K562 (cell line): ENCODE results near the gene CTRB2. TPM values are rescaled to one million over a fixed set of nuclear protein-coding genes. Genes with fewer than 3 reads are reported as not detected.

Experiments used
- ATAC-seq: fragments of 200-7000 bp; cut with Tn5 transposase; 3 replicates; pipeline ENCODE4 v1.9.1; 2020; ENCODE audit warnings: moderate library complexity
- BruUV-seq: library from RNA; stranded (reverse); fragments of 400-500 nt; replicated peaks from 2 replicates; lab custom pipeline; 2021; lab: Mats Ljungman, UMichigan
- CTCF ChIA-PET: fragments of 300-600 bp; formaldehyde crosslinking; extraction: SDS; loops from one replicate; lab custom pipeline; 2021; ENCODE audit warnings: low intra/inter-chr PET ratio; lab: Yijun Ruan, JAX
- POLR2A ChIA-PET: fragments of 300-600, 350-650 bp; sonication (Branson Sonifier 250); formaldehyde crosslinking; extraction: SDS; loops from one replicate; lab custom pipeline; 2021; ENCODE audit warnings: antibody characterized with exemption, inconsistent platforms; lab: Yijun Ruan, JAX
- DNase-seq, 4 experiments: peaks; one replicate each; pipeline versions ENCODE4 v3.0.0 to v3.0.0-alpha.2; 2011 to 2018; ENCODE audit warnings: low spot score in 3 of 4, mixed read lengths in 3 of 4; ENCODE audit errors: extremely low read depth in 1 of 4
- FAIRE-seq: peaks from 2 replicates; lab custom pipeline; 2011; peaks lifted over from hg19 to GRCh38; lab: Jason Lieb, UNC
- H2AFZ ChIP-seq: 2 replicates; pipeline ENCODE4 v1.6.0; 2011; ENCODE audit warnings: low read depth, low read length, control low read depth, inconsistent platforms
- H3K27ac ChIP-seq: fragments of 200-600 bp; 3 replicates; pipeline ENCODE4 v1.8.0; 2011; ENCODE audit warnings: low read depth, mild to moderate bottlenecking, control low read depth, inconsistent platforms, low read length, moderate library complexity, mixed read lengths; ENCODE audit errors: extremely low read depth
- H3K27me3 ChIP-seq, 2 experiments: fragments of 300-600 bp in 1 of 2; 2 replicates in 1 of 2; 3 replicates in 1 of 2; pipeline versions ENCODE4 v1.6.0 to v1.8.0; 2011; ENCODE audit warnings: inconsistent platforms in 2 of 2, low read length in 2 of 2, mild to moderate bottlenecking in 1 of 2, mixed read lengths in 1 of 2, moderate library complexity in 1 of 2; ENCODE audit not compliant: control insufficient read depth in 2 of 2, insufficient read depth in 2 of 2
- H3K36me3 ChIP-seq: fragments of 300-600 bp; 3 replicates; pipeline ENCODE4 v1.8.0; 2011; ENCODE audit warnings: mild to moderate bottlenecking, low read length, inconsistent platforms; ENCODE audit not compliant: control insufficient read depth, insufficient read depth
- H3K4me1 ChIP-seq, 2 experiments: fragments of 200-600 bp in 1 of 2; replicated peaks in 1 of 2; 2 replicates in 1 of 2; 3 replicates in 1 of 2; pipeline versions ENCODE4 v1.5.1 to v1.8.0; 2011; ENCODE audit warnings: inconsistent platforms in 2 of 2, low read length in 2 of 2, mild to moderate bottlenecking in 1 of 2, mixed read lengths in 1 of 2, moderate library complexity in 1 of 2; ENCODE audit not compliant: control insufficient read depth in 2 of 2, insufficient read depth in 2 of 2
- H3K4me2 ChIP-seq: 2 replicates; pipeline ENCODE4 v1.6.1; 2011; ENCODE audit warnings: low read length, control low read depth, inconsistent platforms, mixed read lengths; ENCODE audit not compliant: insufficient read depth
- H3K4me3 ChIP-seq: fragments of 200-600 bp; sonication (generic), shearing (Covaris generic); 2 replicates; pipeline ENCODE4 v1.5.1; 2016; ENCODE audit warnings: control low read depth, inconsistent platforms
- H3K79me2 ChIP-seq: fragments of 200-600 bp; 3 replicates; pipeline ENCODE4 v1.8.0; 2011; ENCODE audit warnings: low read length, inconsistent platforms; ENCODE audit not compliant: control insufficient read depth, insufficient read depth
- H3K9ac ChIP-seq, 2 experiments: 2 replicates each; pipeline versions ENCODE4 v1.6.0 to v1.6.1; 2011; ENCODE audit warnings: low read depth in 2 of 2, low read length in 2 of 2, control low read depth in 1 of 2, inconsistent platforms in 1 of 2, mild to moderate bottlenecking in 1 of 2, mixed read lengths in 1 of 2; ENCODE audit not compliant: insufficient read depth in 1 of 2
- H3K9me1 ChIP-seq: one replicate; pipeline ENCODE4 v1.6.0; 2011; ENCODE audit warnings: inconsistent platforms, mild to moderate bottlenecking, low read length, moderate library complexity; ENCODE audit not compliant: control insufficient read depth, insufficient read depth
- H3K9me3 ChIP-seq: replicated peaks from 2 replicates; pipeline ENCODE4 v1.5.1; 2011; ENCODE audit warnings: low read depth, low read length, inconsistent platforms; ENCODE audit not compliant: control insufficient read depth, insufficient read depth
- H4K20me1 ChIP-seq: replicated peaks from 2 replicates; pipeline ENCODE4 v1.6.1; 2011; ENCODE audit warnings: low read length, inconsistent platforms, mixed read lengths; ENCODE audit not compliant: control insufficient read depth, insufficient read depth
- ATF1 ChIP-seq, 2 experiments: fragments of 450-650 bp in 1 of 2; IDR thresholded peaks; 2 replicates each; pipeline ENCODE4 v1.6.1; 2016; ENCODE audit warnings: missing compliant biosample characterization in 1 of 2, missing genetic modification characterization in 1 of 2
- DEAF1 ChIP-seq: fragments of 450-650 bp; formaldehyde crosslinking; IDR thresholded peaks from 2 replicates; pipeline ENCODE4 v1.4.0; 2020; ENCODE audit warnings: mild to moderate bottlenecking, moderate library complexity
- TAL1 ChIP-seq: fragments of 450-650 bp; IDR thresholded peaks from 2 replicates; pipeline ENCODE4 v1.6.1; 2016; ENCODE audit warnings: mild to moderate bottlenecking
- TEAD2 ChIP-seq: fragments of 450-650 bp; IDR thresholded peaks from 2 replicates; pipeline ENCODE4 v1.6.1; 2016; ENCODE audit warnings: missing genetic modification characterization, control low read depth, missing compliant biosample characterization
- WGBS: fragments of 100-300 bp; shearing (Covaris generic); methylation state at CpG from one replicate; pipeline ENCODE4 v1.1.6; 2016; ENCODE audit warnings: low coverage, mixed read lengths; ENCODE audit not compliant: insufficient coverage; ENCODE audit errors: missing lambda C conversion rate; 5-methylcytosine and 5-hydroxymethylcytosine counted together
- in situ Hi-C: fragments of 300-500 bp; cut with MboI; formaldehyde crosslinking; loops from 4 replicates; pipeline ENCODE4 v1.15.0; 2018; ENCODE audit warnings: inconsistent platforms, mixed read lengths
- intact Hi-C: fragments of 100-400 bp; cut with micrococcal nuclease; formaldehyde crosslinking; loops from 2 replicates; pipeline ENCODE4 v1.14.2; 2022
- polyA plus RNA-seq, 8 experiments: library from polyadenylated mRNA; depleted of rRNA in 4 of 8; stranded (reverse) in 5 of 8; unstranded in 3 of 8; fragments of >200 nt; fragmentation: Nextera tagmentation in 2 of 8; fragmentation: Illumina TruSeq in 1 of 8; extraction: Ambion mirVana in 2 of 8; extraction: Trizol in 1 of 8; gene quantifications; 2 replicates each; pipeline versions ENCODE4 v1.2.1 to v1.2.3, GENCODE V29; 2011 to 2014; ENCODE audit warnings: inconsistent platforms in 1 of 8, missing spikeins in 1 of 8
- total RNA-seq, 7 experiments: library from RNA; depleted of rRNA in 6 of 7; stranded (reverse); fragments of >200 nt in 6 of 7; fragmentation: Illumina TruSeq in 2 of 7; extraction: Trizol in 2 of 7; gene quantifications; 2 replicates each; pipeline versions ENCODE4 v1.2.1 to v1.2.3, GENCODE V29; 2011 to 2021; ENCODE audit warnings: low replicate concordance in 1 of 7

Gene CTRB2
- total and polyA plus RNA-seq, 9 of the 15 experiments (the other 6 are each of a cell fraction or from before 2014, with no cell fraction given): 5.1 TPM; not detected in 8

DNA sequence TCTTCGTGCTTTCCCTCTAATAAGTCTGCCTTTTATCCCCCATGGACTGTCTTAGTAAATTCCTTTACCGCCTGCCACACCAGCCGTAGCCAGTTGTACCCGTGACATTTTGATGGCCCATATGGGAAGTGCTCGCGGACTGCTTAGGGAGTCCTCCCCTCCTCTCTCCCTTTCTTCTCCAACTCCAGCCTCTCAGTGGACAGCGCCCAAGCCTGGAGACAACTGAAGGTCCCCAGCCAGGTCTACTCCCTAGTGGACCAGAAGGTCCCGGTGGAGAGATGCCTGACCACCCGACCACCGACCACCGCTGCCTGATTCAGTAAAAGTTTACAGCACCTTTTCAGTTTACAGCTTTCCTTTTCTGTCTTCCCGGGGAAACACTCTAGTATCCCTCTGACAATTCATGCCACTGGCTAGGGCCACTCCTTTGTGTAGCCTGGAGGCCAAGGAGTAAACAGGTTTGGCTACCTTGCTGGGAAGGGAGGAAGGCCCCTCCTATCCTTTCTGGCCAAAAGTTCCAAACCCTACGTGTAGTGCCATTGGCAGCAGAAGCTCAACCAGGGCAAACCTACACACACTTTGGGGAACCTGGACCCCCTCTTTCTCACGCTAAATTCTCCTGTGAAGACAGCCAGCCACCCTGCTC lies 18.0 kb downstream of the CTRB2 start:
- Histone ChIP-seq H2AFZ (no peak overlapping the region), H4K20me1 (no peaks in the 10 kb centered on the region), H3K27me3 (peaks cover 32 to 42% of the 10 kb centered on the region in 2 experiments; a peak in 4 of 5 replicates), H3K4me3 (no peak overlapping the region), H3K9me1 (no peaks in the 10 kb centered on the region), H3K4me1 (no peaks in the 10 kb centered on the region; a peak in 1 of 5 replicates), H3K27ac (no peak overlapping the region), H3K9ac (no peak overlapping the region), H3K36me3 (no peaks in the 10 kb centered on the region), H3K9me3 (no peaks in the 10 kb centered on the region), H3K79me2 (no peaks in the 10 kb centered on the region), H3K4me2 (no peak overlapping the region)
- FAIRE-seq (no peak), DNase-seq (no peak), ATAC-seq (no peak)
- in situ Hi-C loops (no loop called here), intact Hi-C loops (no loop called here)
- 10% methylated on average over 12 of the region's 14 CpGs for WGBS
- BruUV-seq: no TSS peak
- CTCF ChIA-PET: no interaction called here
- TF ChIP-seq ATF1 (CRISPR knock-in tag; IDR thresholded peaks at IDR 0.05) (no peak), ATF1 (tag; IDR thresholded peaks at IDR 0.05) (no peak), DEAF1 (no peak), TAL1 (no peak), TEAD2 (no peak)
- POLR2A ChIA-PET: no interaction called here
